Right renal pelvis (tissue), 4 donors: ENCODE measurements around the gene SAMD9. TPM values are rescaled to one million over a fixed set of nuclear protein-coding genes. Genes with fewer than 3 reads are reported as not detected.
"Not testable (repeated sequence)": the region's sequence is repeated elsewhere in the genome, so short reads cannot be mapped to it uniquely, and the experiment has no call there.

Source experiments
- DNase-seq, 4 donors: peaks; one replicate each; pipeline ENCODE4 v3.0.0-alpha.2; 2013; ENCODE audit warnings: low read depth in 4 of 4, low spot score in 3 of 4, missing footprints in 1 of 4
- polyA plus RNA-seq, 4 donors: library from polyadenylated mRNA; unstranded; fragments of 120-200 nt; gene quantifications; one replicate each; pipeline ENCODE4 v1.2.1, GENCODE V29; 2013; ENCODE audit not compliant: insufficient read length in 4 of 4

SAMD9 gene
- polyA plus RNA-seq, 4 donors, result 4.5 to 7.1 (median 6.6) TPM

GRCh38 chr7:93120592-93121549 lies 3.1 kb upstream of the SAMD9 start:
- no peak for DNase-seq

DNA sequence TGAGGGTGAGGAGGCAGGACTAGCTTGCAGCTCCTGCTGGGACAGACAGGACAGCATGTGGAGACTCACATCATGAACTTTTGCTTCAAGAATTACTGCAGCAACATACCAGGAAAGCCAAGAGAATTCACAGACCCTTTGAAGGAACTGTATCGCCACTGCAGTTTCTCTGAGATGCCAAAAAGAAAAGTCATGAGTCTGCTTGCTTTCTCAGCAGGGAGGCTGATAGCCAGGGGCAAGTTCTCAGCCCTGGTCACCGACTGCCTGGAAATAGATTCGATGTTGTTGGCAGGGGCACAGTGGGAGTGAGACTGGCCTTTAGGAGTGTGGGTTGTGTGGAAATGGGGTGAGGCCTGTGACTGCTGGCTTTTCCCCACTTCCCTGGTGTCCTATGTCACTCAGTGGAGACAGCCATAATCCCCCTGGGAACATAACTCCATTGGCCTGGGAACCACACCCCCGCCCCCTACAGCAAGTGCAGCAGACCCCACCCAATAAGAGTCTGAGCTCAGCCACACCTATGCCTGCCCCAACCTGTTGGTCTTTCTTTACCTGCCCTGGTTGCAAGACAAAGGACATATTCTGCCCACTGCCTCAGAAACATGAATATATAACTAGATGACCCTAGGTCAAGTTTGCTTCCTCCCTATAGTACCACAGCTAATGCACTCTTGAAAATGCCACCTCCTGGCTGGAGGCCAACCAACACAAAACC lies 1.6 kb upstream of the SAMD9 start:
- no peak for DNase-seq

DNA sequence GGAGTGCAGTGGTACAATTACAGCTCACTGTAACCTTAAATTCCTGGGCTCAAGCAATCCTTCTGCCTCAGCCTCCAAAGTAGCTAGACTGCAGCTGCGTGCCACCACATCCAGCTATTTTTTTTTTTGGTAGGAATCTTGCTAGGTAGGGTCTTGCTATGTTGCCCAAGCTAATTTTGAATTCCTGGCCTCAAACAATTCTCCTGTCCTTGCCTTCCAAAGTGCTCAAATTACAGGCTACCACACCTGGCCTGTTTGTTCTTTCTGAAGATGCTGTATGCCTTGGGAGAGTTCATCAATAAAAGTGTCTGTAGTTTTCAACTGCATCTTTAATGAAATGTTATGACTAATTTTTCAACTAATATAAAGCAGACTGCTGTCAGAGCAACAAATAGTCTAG lies 452 bp downstream of the SAMD9 start:
- no peak for DNase-seq

DNA sequence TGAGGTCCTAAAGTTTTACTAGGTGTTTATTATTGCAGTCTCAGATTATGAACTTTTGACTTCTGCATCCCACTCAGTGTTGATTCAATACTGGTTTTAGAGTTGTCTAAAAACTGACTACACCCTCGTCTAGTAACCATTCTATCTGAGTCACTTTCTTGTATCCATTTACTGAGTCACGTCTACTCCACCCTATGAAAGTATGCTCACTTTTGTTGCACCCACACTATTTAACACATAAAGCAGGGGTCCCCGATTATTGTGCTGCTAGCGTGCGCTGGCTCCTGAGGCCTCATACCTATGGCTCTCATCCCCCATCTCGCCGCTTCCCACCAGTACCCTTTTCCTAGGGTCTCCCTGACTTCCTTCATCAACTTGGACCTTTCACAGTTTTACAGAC lies 2.0 kb downstream of the SAMD9 start:
- no peak for DNase-seq

GRCh38 chr7:93108003-93108402 lies 9.8 kb downstream of the SAMD9 start:
- no peak for DNase-seq

GRCh38 chr7:93097388-93097787 lies 20.4 kb downstream of the SAMD9 start:
- DNase-seq, result no peak

- no peak for DNase-seq
Measured at GRCh38 chr7:93092757-93093370, 24.9 kb downstream of the SAMD9 start.

GRCh38 chr7:93073357-93073756 lies 44.4 kb downstream of the SAMD9 start:
- not testable (repeated sequence) for DNase-seq

DNA sequence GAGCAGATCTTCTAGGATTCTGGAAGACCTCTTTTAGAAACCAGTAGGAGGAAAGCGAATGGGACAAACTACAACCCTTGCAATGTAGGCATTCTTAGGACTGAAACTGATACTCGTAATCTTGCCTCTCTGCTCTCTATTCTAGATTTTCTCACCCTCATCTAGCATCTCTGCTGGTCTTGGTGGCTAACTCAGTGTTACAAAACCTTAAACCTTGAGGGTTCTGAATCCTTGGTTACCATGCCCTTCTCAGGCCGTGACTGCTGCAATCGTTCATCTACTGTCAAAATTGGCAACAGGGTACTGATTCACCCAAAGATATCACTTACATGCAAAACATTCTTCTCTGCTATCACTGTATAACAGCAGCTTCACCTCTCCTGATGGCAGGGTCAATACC lies 55.2 kb downstream of the SAMD9 start:
- no peak for DNase-seq

DNA sequence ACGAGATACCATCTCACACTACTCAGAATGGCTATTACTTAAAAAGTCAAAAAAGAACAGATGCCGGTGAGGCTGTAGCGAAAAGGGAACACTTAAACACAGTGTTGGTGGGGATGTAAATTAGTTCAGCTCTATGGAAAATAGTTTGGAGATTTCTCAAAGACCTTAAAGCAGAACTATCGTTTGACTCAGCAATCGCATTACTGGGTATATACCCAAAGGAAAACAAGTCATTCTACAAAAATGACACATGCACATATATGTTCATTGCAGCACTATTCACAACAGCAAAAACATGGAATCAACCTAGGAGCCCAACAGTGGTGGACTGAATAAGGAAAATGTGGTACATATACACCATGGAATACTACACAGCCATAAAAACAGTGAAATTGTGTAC lies 56.9 kb downstream of the SAMD9 start:
- no peak for DNase-seq

DNA sequence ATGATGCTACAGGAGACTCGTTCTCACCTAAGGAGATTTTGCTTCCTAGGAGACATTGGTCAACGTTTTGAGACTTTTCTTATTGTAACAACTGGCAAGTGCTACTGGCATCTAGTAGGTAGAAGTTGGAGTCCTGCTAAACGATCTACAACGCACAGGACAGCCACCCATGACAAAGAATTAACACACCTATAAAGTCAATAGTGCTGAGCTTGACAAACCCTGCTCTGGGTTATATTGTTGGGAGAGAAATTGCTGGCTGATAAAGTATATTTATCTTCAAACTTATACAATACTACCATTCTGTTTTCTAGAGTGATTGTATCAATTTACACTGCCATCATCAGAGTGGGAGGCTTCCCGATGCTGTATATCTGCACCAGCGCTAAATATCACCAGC lies 57.8 kb downstream of the SAMD9 start:
- no peak for DNase-seq

DNA sequence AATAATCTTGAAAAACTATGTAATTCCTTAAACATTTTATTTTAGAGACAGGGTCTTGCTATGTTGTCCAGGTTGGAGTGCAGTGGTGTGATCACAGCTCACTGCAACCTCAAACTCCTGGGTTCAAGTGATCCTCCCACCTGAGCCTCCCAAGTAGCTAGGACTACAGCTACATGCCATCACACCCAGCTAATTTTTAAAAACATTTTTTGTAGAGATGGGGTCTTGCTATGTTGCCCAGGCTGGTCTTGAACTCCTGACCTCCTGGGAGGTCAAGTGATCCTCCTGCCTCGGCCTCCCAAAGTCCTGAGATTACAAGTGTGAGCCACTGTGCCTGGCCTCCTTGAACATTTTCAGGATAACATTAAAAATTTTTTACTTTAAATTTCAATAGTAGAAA lies 61.2 kb downstream of the SAMD9 start:
- DNase-seq, result not testable (repeated sequence)

DNA sequence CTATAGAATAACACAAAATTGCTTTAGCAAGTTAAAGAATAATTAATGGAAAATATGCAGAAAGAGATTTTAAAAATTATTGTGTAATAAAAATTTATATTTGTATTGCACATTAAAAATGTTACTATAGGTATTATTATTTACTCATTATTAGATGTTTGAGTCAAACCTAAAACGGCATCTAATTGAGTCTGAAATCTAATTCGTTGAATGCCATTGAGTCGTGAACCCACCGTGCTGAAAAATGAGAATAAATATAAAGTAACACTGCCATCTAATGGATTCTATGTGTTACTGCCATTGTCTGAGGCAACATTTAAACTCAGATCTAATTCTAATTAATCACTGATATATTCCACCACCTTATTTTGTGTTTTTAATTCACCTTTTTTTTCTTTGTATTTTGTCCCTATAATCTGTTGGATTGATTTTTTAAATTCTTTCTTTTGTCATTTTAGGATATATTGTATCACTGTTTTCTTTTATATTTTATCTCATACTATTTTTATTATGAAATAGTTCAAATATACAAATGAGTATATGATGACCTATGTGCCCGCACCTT lies 62.2 kb downstream of the SAMD9 start:
- DNase-seq, result peak in 2 of 4 donors; percentile 20 to 33

GRCh38 chr7:93054975-93055374 lies 62.8 kb downstream of the SAMD9 start:
- DNase-seq, result no peak

GRCh38 chr7:93053949-93054943 lies 63.5 kb downstream of the SAMD9 start:
- DNase-seq, result no peak

- DNase-seq, result no peak
Measured at GRCh38 chr7:93053209-93053948, 64.4 kb downstream of the SAMD9 start.

GRCh38 chr7:93051660-93052059 lies 66.1 kb downstream of the SAMD9 start:
- DNase-seq, result no peak
